CD4-positive, CD25-positive, alpha-beta regulatory T cell (primary cell): ENCODE data around the gene CDK8. TPM values are rescaled to one million over a fixed set of nuclear protein-coding genes. Genes with fewer than 3 reads are reported as not detected.

Experiments used
- ATAC-seq, 2 donors: fragments of 150-1000 bp; cut with Tn5 transposase; one replicate each; pipeline ENCODE4 v1.10.0; 2021; ENCODE audit warnings: low read depth in 2 of 2, moderate number of reproducible peaks in 2 of 2, moderate library complexity in 1 of 2
- DNase-seq, 3 donors: peaks; one replicate each; pipeline versions ENCODE4 v3.0.0 to v3.0.0-alpha.2; 2012 to 2022; ENCODE audit warnings: mixed read lengths in 1 of 3
- H3K27ac ChIP-seq: one replicate; pipeline ENCODE4 v1.7.0; 2013; ENCODE audit warnings: mild to moderate bottlenecking, low read length; ENCODE audit not compliant: insufficient read depth, poor library complexity, severe bottlenecking
- H3K27me3 ChIP-seq: one replicate; pipeline ENCODE4 v1.7.0; 2013; ENCODE audit warnings: low read length; ENCODE audit not compliant: control insufficient read depth, insufficient read depth
- H3K36me3 ChIP-seq: one replicate; pipeline ENCODE4 v1.7.0; 2013; ENCODE audit warnings: mild to moderate bottlenecking, low read length, moderate library complexity; ENCODE audit not compliant: control insufficient read depth, insufficient read depth
- H3K4me1 ChIP-seq: 2 replicates; pipeline ENCODE4 v1.7.0; 2013; ENCODE audit warnings: mild to moderate bottlenecking, low read length; ENCODE audit not compliant: insufficient read depth, control insufficient read depth, poor library complexity, severe bottlenecking
- H3K4me3 ChIP-seq: one replicate; pipeline ENCODE4 v1.7.0; 2013; ENCODE audit warnings: low read depth, mild to moderate bottlenecking, low read length, moderate library complexity
- H3K9me3 ChIP-seq, 2 experiments: 1 replicate in 1 of 2; 2 replicates in 1 of 2; pipeline ENCODE4 v1.7.0; 2013; ENCODE audit warnings: low read length in 2 of 2, mild to moderate bottlenecking in 1 of 2, moderate library complexity in 1 of 2; ENCODE audit not compliant: control insufficient read depth in 2 of 2
- H3K27ac Mint-ChIP-seq, 3 donors: one replicate each; pipeline ENCODE4 v1.8.0; 2020 to 2022; ENCODE audit warnings: mild to moderate bottlenecking in 3 of 3, mixed read lengths in 3 of 3, moderate library complexity in 2 of 3
- H3K27me3 Mint-ChIP-seq: one replicate; pipeline ENCODE4 v1.8.0; 2022; ENCODE audit warnings: mild to moderate bottlenecking, mixed read lengths
- H3K36me3 Mint-ChIP-seq: one replicate; pipeline ENCODE4 v1.8.0; 2020; ENCODE audit warnings: mixed read lengths
- H3K4me1 Mint-ChIP-seq, 4 donors: one replicate each; pipeline ENCODE4 v1.8.0; 2020 to 2022; ENCODE audit warnings: mixed read lengths in 4 of 4, mild to moderate bottlenecking in 1 of 4
- H3K4me3 Mint-ChIP-seq, 4 donors: one replicate each; pipeline ENCODE4 v1.8.0; 2020 to 2022; ENCODE audit warnings: mild to moderate bottlenecking in 4 of 4, mixed read lengths in 4 of 4, moderate library complexity in 3 of 4
- H3K9me3 Mint-ChIP-seq, 7 donors: one replicate each; pipeline ENCODE4 v1.8.0; 2020 to 2022; ENCODE audit warnings: mixed read lengths in 7 of 7, mild to moderate bottlenecking in 3 of 7, moderate library complexity in 2 of 7
- polyA plus RNA-seq, 4 donors: library from polyadenylated mRNA; unstranded; fragments of 300-500 nt; fragmentation: Illumina TruSeq; gene quantifications; one replicate each; pipeline ENCODE4 v1.2.3, GENCODE V29; 2021
- total RNA-seq: library from RNA; stranded (reverse); gene quantifications from one replicate; pipeline ENCODE4 v1.2.3, GENCODE V29; 2022

The CDK8 gene
- total and polyA plus RNA-seq, 5 donors from 2014 or later = 4.0 to 10.1 (median 4.7) TPM

DNA sequence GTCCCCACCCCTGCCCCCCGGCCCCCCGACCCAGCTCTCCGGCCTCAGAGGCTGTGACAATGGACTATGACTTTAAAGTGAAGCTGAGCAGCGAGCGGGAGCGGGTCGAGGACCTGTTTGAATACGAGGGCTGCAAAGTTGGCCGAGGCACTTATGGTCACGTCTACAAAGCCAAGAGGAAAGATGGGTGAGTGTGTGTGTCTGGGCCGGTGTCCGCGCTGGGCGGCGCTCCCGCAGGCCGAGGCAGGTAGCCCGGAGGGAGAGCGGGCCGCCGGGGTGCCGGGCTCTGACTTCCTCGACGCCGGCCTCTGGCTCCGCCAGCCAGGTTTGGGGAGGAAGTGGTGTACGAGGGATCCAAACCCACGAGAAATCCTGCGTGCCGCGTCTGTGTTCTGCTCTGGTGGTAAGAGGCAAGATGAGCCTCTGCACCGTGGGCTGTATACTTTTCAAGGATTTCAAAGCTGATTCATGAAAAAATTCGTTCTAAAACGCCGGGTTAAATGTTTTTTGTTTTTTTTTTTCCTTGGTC, 718 bp downstream of the CDK8 start:
- DNase-seq (peak; percentile 42 to 76 (median 66)), ATAC-seq (peak; percentile 38 to 44)
- Histone ChIP-seq H3K4me3 (peak overlapping the region; percentile 80), H3K9me3 (no peaks in the 10 kb centered on the region), H3K4me1 (peaks cover 22% of the 10 kb centered on the region), H3K36me3 (no peaks in the 10 kb centered on the region), H3K27me3 (peaks cover 7% of the 10 kb centered on the region), H3K27ac (peak overlapping the region; percentile 80)
- Mint-ChIP-seq H3K36me3 (no peaks in the 10 kb centered on the region), H3K27ac (peak overlapping the region; percentile 43 to 84 (median 73)), H3K4me1 (peaks cover 12 to 46% (median 42%) of the 10 kb centered on the region in 4 donors), H3K27me3 (peaks cover 14% of the 10 kb centered on the region), H3K9me3 (no peaks in the 10 kb centered on the region), H3K4me3 (peak overlapping the region; percentile 86 to 98 (median 93))

DNA sequence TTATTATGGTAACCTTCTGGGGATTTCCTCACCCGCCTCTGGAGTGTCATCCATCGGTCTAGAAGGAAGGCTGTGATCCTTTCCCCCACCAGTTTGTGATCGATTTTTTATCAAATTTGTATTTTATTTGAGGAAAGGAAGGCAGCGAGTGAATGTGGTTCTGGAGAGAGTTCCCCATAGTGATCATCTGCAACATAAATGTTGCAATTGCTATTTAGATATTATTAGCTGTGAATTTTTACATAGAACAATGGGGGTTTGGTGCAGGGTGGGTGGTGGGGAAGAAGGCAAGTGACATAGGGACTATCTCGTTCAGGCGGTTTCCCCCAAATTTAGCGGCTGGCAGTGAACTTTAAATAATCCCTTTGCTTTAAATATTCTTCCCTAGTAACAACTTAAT, 1.2 kb downstream of the CDK8 start:
- H3K4me1 Mint-ChIP-seq = peaks cover 12 to 51% (median 46%) of the 10 kb centered on the region in 4 donors

DNA sequence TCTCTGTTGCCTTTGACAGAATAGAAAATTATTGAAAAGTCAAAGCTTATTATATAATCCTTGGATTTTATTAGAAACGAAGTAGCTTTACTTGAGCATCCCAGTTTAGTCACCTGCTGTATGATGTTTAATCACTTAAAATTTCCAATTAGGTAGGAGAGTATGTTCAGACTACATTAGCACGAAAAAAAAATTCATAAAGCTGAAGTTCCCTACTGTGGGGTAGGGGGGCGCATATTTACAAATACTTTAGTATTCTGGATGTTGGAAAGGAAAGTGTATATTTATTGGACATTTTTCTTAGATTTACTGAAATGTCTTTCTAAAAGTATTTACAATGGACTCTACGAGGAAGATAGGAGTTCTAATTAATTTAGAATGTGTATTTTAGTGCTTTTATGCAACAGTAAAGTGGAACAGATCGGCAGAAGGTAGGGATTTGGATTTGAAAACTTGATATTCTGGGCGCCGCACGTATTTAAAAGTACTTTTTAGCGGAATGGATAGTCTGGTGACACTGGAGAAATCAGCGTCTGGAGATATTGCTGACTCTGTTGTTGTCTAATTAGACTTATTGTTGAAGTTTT, 1.9 kb downstream of the CDK8 start:
- H3K9me3 Mint-ChIP-seq = no peaks in the 10 kb centered on the region
- no peaks in the 10 kb centered on the region for H3K36me3 Mint-ChIP-seq
- H3K4me1 Mint-ChIP-seq = peaks cover 12 to 57% (median 51%) of the 10 kb centered on the region in 4 donors
- peak overlapping the region; percentile 86 to 98 (median 93) for H3K4me3 Mint-ChIP-seq
- Histone ChIP-seq H3K27ac (no peak overlapping the region), H3K36me3 (no peaks in the 10 kb centered on the region), H3K27me3 (no peaks in the 10 kb centered on the region), H3K4me1 (peaks cover 22% of the 10 kb centered on the region), H3K4me3 (peak overlapping the region; percentile 80), H3K9me3 (no peaks in the 10 kb centered on the region)
- ATAC-seq (no peak), DNase-seq (peak in 1 of 3 donors; percentile 10)
- H3K27ac Mint-ChIP-seq = no peak overlapping the region
- peaks cover 13% of the 10 kb centered on the region for H3K27me3 Mint-ChIP-seq

More for the DNA sequence above, 1.2 kb downstream of the CDK8 start:
- Histone ChIP-seq H3K4me3 (peak overlapping the region; percentile 80), H3K27ac (peak overlapping the region; percentile 80), H3K27me3 (peaks cover 3% of the 10 kb centered on the region), H3K36me3 (no peaks in the 10 kb centered on the region), H3K4me1 (peaks cover 22% of the 10 kb centered on the region), H3K9me3 (no peaks in the 10 kb centered on the region)
- Mint-ChIP-seq H3K4me3 (peak overlapping the region; percentile 86 to 98 (median 93)), H3K36me3 (no peaks in the 10 kb centered on the region), H3K9me3 (no peaks in the 10 kb centered on the region), H3K27me3 (peaks cover 14% of the 10 kb centered on the region), H3K27ac (peak overlapping the region in 2 of 3 donors; percentile 73 to 84)
- ATAC-seq (no peak), DNase-seq (no peak)

- ATAC-seq (no peak), DNase-seq (no peak)
- peak overlapping the region in 2 of 4 donors; percentile 42 to 81 for H3K4me3 Mint-ChIP-seq
- Histone ChIP-seq H3K4me1 (peaks cover 22% of the 10 kb centered on the region), H3K27ac (no peak overlapping the region), H3K36me3 (no peaks in the 10 kb centered on the region), H3K9me3 (no peaks in the 10 kb centered on the region), H3K4me3 (peak overlapping the region; percentile 9), H3K27me3 (no peaks in the 10 kb centered on the region)
- H3K27me3 Mint-ChIP-seq = peaks cover 9% of the 10 kb centered on the region
- no peaks in the 10 kb centered on the region for H3K9me3 Mint-ChIP-seq
- H3K4me1 Mint-ChIP-seq = peaks cover 17 to 70% (median 60%) of the 10 kb centered on the region in 4 donors
- no peak overlapping the region for H3K27ac Mint-ChIP-seq
- H3K36me3 Mint-ChIP-seq = peaks cover under 1% of the 10 kb centered on the region
These were observed 3.1 kb downstream of the CDK8 start for GRCh38 chr13:26257049-26257448.

GRCh38 chr13:26259634-26260033, 5.7 kb downstream of the CDK8 start:
- ATAC-seq = no peak
- no peak overlapping the region for H3K4me3 Mint-ChIP-seq
- H3K27me3 Mint-ChIP-seq = no peaks in the 10 kb centered on the region
- Histone ChIP-seq H3K4me3 (no peak overlapping the region), H3K36me3 (no peaks in the 10 kb centered on the region), H3K4me1 (peaks cover 18% of the 10 kb centered on the region), H3K27ac (no peak overlapping the region), H3K9me3 (no peaks in the 10 kb centered on the region), H3K27me3 (no peaks in the 10 kb centered on the region)
- H3K9me3 Mint-ChIP-seq = peaks cover 0 to under 1% (median 0%) of the 10 kb centered on the region in 7 donors
- H3K27ac Mint-ChIP-seq = no peak overlapping the region
- peaks cover 4% of the 10 kb centered on the region for H3K36me3 Mint-ChIP-seq
- no peak for DNase-seq
- peaks cover 17 to 70% (median 60%) of the 10 kb centered on the region in 4 donors for H3K4me1 Mint-ChIP-seq

GRCh38 chr13:26262156-26262555, 8.2 kb downstream of the CDK8 start:
- H3K27me3 ChIP-seq = no peaks in the 10 kb centered on the region
- Mint-ChIP-seq H3K27me3 (no peaks in the 10 kb centered on the region), H3K27ac (no peak overlapping the region), H3K36me3 (peaks cover 4% of the 10 kb centered on the region), H3K4me3 (no peak overlapping the region), H3K9me3 (peaks cover 0 to 2% (median 0%) of the 10 kb centered on the region in 7 donors), H3K4me1 (peaks cover 13 to 63% (median 56%) of the 10 kb centered on the region in 4 donors)
- no peaks in the 10 kb centered on the region for H3K36me3 ChIP-seq
- DNase-seq = no peak
- no peak overlapping the region for H3K4me3 ChIP-seq
- H3K4me1 ChIP-seq = no peaks in the 10 kb centered on the region
- no peaks in the 10 kb centered on the region for H3K9me3 ChIP-seq
- ATAC-seq = no peak
- no peak overlapping the region for H3K27ac ChIP-seq

- Mint-ChIP-seq H3K9me3 (peaks cover 0 to 2% (median 0%) of the 10 kb centered on the region in 7 donors), H3K27ac (no peak overlapping the region), H3K4me1 (peaks cover 13 to 56% (median 47%) of the 10 kb centered on the region in 4 donors), H3K36me3 (peaks cover 4% of the 10 kb centered on the region), H3K27me3 (no peaks in the 10 kb centered on the region), H3K4me3 (no peak overlapping the region)
- DNase-seq (no peak), ATAC-seq (no peak)
- H3K4me1 ChIP-seq = no peaks in the 10 kb centered on the region
- no peaks in the 10 kb centered on the region for H3K9me3 ChIP-seq
- no peaks in the 10 kb centered on the region for H3K27me3 ChIP-seq
- H3K27ac ChIP-seq = no peak overlapping the region
- H3K4me3 ChIP-seq = no peak overlapping the region
- no peaks in the 10 kb centered on the region for H3K36me3 ChIP-seq
These were observed 12.4 kb downstream of the CDK8 start for GRCh38 chr13:26266311-26266710.

- Mint-ChIP-seq H3K4me1 (peaks cover 7 to 52% (median 37%) of the 10 kb centered on the region in 4 donors), H3K4me3 (no peak overlapping the region), H3K9me3 (no peaks in the 10 kb centered on the region), H3K27me3 (no peaks in the 10 kb centered on the region), H3K27ac (no peak overlapping the region), H3K36me3 (no peaks in the 10 kb centered on the region)
- no peak overlapping the region for H3K4me3 ChIP-seq
- no peaks in the 10 kb centered on the region for H3K4me1 ChIP-seq
- DNase-seq (no peak), ATAC-seq (no peak)
- no peaks in the 10 kb centered on the region for H3K36me3 ChIP-seq
- H3K27me3 ChIP-seq = no peaks in the 10 kb centered on the region
- no peak overlapping the region for H3K27ac ChIP-seq
- H3K9me3 ChIP-seq = no peaks in the 10 kb centered on the region
These were observed 16.8 kb downstream of the CDK8 start for GRCh38 chr13:26270707-26271106.
